IMR-90 (cell line): ENCODE data around the gene KLLN.

ENCODE experiments used
- MAFK ChIP-seq: IDR thresholded peaks from 2 replicates; pipeline ENCODE4 v1.6.1; 2012; ENCODE audit warnings: low read depth, low read length, improper control_type of control experiment
- RAD21 ChIP-seq: IDR thresholded peaks from 2 replicates; pipeline ENCODE4 v1.6.1; 2012; ENCODE audit warnings: low read length, improper control_type of control experiment
- RCOR1 ChIP-seq: IDR thresholded peaks from 2 replicates; pipeline ENCODE4 v1.6.1; 2012; ENCODE audit warnings: mild to moderate bottlenecking, low read length, improper control_type of control experiment; ENCODE audit not compliant: insufficient replicate concordance
- TF ChIP-seq, protein P1 (sequence below): conservative IDR thresholded peaks from 2 replicates; pipeline ENCODE4 v1.5.1; 2012; ENCODE audit warnings: mild to moderate bottlenecking, low read depth, low read length, improper control_type of control experiment

GRCh38 chr10:87838650-87839049, 24.7 kb downstream of the KLLN start:
- TF ChIP-seq, protein P1, sequence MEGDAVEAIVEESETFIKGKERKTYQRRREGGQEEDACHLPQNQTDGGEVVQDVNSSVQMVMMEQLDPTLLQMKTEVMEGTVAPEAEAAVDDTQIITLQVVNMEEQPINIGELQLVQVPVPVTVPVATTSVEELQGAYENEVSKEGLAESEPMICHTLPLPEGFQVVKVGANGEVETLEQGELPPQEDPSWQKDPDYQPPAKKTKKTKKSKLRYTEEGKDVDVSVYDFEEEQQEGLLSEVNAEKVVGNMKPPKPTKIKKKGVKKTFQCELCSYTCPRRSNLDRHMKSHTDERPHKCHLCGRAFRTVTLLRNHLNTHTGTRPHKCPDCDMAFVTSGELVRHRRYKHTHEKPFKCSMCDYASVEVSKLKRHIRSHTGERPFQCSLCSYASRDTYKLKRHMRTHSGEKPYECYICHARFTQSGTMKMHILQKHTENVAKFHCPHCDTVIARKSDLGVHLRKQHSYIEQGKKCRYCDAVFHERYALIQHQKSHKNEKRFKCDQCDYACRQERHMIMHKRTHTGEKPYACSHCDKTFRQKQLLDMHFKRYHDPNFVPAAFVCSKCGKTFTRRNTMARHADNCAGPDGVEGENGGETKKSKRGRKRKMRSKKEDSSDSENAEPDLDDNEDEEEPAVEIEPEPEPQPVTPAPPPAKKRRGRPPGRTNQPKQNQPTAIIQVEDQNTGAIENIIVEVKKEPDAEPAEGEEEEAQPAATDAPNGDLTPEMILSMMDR: no peak
- no peak for TF ChIP-seq MAFK
- no peak for TF ChIP-seq RCOR1
- no peak for TF ChIP-seq RAD21
